ENCODE data around the gene ARSB.

Gene ARSB

DNA sequence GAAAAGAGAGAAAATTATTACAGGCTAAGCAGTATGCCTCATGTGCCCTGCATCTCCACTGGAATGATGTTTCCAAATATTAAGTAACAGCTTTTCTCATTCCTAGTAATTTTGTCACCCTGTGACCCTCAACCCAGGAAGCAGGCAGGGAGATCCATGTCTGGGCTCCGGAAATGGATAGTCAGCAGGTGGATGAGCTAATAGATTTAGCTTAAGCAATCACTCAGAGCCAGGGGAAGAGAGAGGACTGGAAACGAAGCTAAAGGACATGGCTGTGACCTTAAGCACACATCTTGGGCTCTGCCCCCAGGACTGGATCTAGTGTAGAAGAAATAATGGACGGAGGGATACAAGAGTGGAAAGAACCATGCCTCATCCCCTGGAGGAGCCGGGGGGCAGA, 89.5 kb downstream of the ARSB start:
- H3K27me3 ChIP-seq (ENCODE audit: insufficient read depth, low read depth, severe bottlenecking) = no peaks in the 10 kb centered on the region
- no peak for TF ChIP-seq CTCF (IDR thresholded peaks at IDR 0.05; ENCODE audit: low read depth, low read length)

GRCh38 chr5:78893940-78894677, 91.0 kb downstream of the ARSB start:
- no peak for DNase-seq
- Histone ChIP-seq H3K36me3 (no peaks in the 10 kb centered on the region), H3K4me3 (ENCODE audit: low read depth, low read length) (no peak overlapping the region), H3K9me3 (ENCODE audit: severe bottlenecking) (no peaks in the 10 kb centered on the region), H3K27ac (no peak overlapping the region), H3K27me3 (ENCODE audit: insufficient read depth, low read depth, severe bottlenecking) (no peaks in the 10 kb centered on the region)
- no peak for TF ChIP-seq CTCF (IDR thresholded peaks at IDR 0.05; ENCODE audit: low read depth, low read length)

More for the DNA sequence above, 89.5 kb downstream of the ARSB start:
- Histone ChIP-seq H3K4me3 (ENCODE audit: low read depth, low read length) (no peak overlapping the region), H3K36me3 (no peaks in the 10 kb centered on the region), H3K27ac (no peak overlapping the region), H3K9me3 (ENCODE audit: severe bottlenecking) (no peaks in the 10 kb centered on the region)
- DNase-seq = no peak

DNA sequence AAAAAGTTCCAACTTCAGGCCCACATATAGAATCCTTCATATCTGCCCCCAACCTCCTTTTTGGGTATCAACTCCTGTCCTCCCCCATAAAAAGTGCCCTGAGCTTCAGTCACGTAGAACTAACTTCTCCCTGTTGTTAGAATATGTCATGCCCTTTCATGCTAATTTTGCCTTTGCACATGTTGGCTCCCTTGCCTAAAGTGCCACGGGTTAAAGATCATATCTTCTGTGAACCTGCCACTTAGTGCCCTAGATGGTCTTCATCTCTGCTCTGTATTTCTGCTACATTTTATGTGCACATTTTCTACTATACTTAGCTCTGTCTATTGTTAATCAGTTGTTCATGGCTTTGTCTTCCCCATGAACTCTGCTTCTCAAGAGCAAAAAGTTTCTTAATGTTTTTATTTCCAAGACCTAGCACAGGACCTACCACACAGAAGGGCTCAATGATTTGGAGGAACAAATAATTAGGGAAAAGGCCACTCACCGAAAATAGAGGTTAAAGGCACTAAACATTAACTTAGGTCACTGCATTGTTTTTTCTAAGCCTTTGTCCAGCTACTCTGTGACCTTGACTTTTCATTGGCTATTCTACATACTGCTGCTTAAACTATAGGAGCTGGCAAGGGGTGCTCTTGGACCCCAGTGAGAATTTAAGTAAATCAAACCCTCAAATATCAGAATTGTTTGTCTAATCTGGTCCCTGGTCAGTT, 94.3 kb downstream of the ARSB start:
- no peak for DNase-seq
- no peak overlapping the region for H3K4me3 ChIP-seq (ENCODE audit: low read depth, low read length)
- H3K27ac ChIP-seq = no peak overlapping the region
- no peaks in the 10 kb centered on the region for H3K36me3 ChIP-seq
- H3K9me3 ChIP-seq (ENCODE audit: severe bottlenecking) = no peaks in the 10 kb centered on the region
- no peak for TF ChIP-seq CTCF (IDR thresholded peaks at IDR 0.05; ENCODE audit: low read depth, low read length)
- no peaks in the 10 kb centered on the region for H3K27me3 ChIP-seq (ENCODE audit: insufficient read depth, low read depth, severe bottlenecking)

GRCh38 chr5:78889369-78890140, 95.6 kb downstream of the ARSB start:
- no peak overlapping the region for H3K27ac ChIP-seq
- no peaks in the 10 kb centered on the region for H3K36me3 ChIP-seq
- no peak for DNase-seq
- no peak for TF ChIP-seq CTCF (IDR thresholded peaks at IDR 0.05; ENCODE audit: low read depth, low read length)
- no peaks in the 10 kb centered on the region for H3K27me3 ChIP-seq (ENCODE audit: insufficient read depth, low read depth, severe bottlenecking)
- H3K4me3 ChIP-seq (ENCODE audit: low read depth, low read length) = no peak overlapping the region
- H3K9me3 ChIP-seq (ENCODE audit: severe bottlenecking) = no peaks in the 10 kb centered on the region

- no peak for DNase-seq
- no peak for TF ChIP-seq CTCF (IDR thresholded peaks at IDR 0.05; ENCODE audit: low read depth, low read length)
- no peaks in the 10 kb centered on the region for H3K27me3 ChIP-seq (ENCODE audit: insufficient read depth, low read depth, severe bottlenecking)
- no peaks in the 10 kb centered on the region for H3K36me3 ChIP-seq
- H3K9me3 ChIP-seq (ENCODE audit: severe bottlenecking) = no peaks in the 10 kb centered on the region
- H3K4me3 ChIP-seq (ENCODE audit: low read depth, low read length) = no peak overlapping the region
- no peak overlapping the region for H3K27ac ChIP-seq
Observed at GRCh38 chr5:78888580-78889368, 96.3 kb downstream of the ARSB start.

All from WERI-Rb-1 (cell line).